HG02943 (cell line): ENCODE data around the gene MVB12A.

Experiments
- ATAC-seq: cut with Tn5 transposase; IDR thresholded peaks from one replicate; pipeline ENCODE4 v1.9.1; 2021; ENCODE audit warnings: mild to moderate bottlenecking, low read depth, moderate library complexity; ENCODE audit not compliant: unreplicated experiment

Gene MVB12A

DNA sequence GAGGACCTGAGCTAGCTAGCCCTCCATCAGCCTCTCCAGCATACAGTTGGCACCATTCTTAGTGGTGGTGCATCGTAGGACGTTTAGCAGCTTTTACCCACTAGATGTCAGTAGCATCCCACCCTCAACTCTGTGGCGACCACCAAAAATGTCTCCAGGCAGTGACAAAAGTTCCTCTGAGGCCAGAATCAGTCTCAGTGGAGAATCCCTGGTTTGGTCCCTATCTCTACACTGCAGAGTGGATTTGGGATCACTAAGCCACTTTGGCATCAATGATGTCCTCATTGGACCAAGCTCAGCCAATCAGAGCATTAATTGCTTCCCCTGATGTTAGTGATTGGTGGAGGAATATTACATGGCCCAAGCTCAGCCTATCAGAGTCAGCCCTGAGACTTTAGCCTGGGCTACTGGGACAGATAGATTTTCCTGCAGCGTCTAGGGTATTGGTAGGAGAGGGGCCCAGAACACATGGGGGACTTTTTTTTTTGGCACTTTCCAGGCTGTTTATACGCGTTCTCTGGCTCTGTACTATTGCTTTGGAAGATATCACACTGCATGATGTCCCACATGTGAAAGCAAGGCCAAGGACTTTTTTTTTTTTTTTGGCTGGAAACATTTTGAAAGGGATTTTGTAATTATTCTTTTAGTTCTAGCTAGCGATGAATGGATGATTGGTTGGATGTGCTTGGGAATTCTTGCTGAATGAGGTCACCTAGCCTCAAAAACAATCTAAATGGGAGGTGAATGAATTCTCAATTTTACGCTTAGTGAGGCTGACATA is 21.6 kb downstream of the MVB12A start:
- ATAC-seq: no peak

DNA sequence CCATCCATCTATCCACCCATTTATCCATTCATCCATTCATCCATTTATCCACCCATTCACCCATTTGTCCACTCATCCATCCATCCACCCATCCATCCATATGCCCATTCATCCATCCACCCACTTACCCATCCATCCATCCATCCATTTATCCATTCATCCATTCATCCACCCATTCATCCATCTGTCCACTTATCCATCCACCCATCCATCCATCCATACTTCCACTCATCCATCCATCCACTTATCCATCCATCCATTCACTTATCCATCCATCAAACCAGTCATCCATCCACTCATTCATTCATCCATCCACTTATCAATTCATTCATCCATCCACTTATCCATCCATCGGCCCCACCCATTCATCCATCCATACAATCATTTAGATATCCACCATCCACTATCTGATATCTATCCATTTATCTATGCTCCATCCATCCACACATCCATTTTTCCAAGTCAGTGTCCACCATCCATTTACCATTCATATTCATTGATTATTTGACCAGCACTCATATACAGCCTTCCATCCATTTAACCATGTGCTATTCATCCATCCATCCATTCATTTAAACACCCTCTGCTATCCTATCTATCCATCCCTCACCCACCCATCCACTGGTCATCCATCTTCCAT is 25.8 kb downstream of the MVB12A start:
- no peak for ATAC-seq

DNA sequence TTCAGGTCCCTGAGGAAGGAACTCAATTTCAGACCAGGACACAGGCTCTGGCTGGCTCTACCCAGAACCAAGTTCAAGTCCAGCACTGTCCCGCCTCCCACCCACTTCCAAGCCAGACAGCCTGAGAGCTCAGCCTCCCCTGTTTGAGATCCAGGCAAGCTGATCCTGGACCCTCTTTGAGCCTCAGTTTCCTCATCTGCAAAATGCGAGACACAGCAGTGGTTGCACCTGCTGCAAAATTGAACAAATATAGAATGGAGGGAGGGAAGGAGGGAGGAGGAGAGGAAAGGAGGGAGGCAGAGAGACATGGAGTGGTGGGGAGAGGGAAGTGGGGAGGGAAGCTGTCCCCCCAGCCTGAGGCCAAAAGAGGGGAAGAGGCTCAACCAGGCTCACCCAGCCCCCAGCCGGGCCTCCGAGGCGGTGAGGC is 27.9 kb downstream of the MVB12A start:
- no peak for ATAC-seq

DNA sequence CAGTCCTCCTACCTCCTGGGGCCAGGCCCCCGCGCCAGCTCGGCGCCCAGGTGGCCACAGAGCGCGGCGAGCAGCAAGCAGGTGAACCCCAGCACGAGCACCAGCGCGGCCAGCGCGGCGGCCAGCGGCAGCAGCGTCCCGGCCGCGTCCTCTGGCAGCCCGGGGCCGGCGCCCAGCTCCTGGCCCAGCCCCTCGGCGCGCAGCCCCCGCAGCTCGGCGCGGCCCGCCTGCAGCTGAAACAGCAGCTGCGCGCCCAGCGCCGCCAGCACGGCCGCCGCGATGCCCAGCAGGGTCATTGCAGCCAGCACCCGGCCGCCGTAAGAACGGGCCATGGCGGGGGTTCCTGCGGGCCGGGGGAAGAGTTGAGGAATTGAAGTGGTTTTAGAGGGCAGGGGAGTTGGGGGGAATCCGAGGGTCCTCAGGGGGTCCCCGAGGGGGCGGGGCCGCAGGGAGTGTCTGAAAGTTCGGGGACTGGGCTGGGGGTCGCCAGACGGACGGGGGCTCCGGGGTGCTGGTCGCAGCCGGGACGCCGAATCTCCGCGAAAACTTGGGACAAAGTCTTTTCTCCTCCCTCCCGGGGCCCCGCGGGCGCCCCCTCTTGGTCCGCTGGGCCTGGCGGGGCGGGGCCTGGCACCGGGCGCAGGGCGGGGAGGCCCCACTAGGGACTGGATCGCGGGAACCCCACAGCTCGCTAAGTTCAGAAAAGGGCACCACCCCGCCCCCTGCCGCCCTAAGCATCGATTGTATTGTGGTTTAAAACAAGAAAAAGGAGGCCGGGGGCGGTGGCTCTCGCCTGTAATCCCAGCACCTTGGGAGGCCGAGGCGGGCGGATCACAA is 28.5 kb downstream of the MVB12A start, which contains the start of gene TMEM221:
TMEM221 (minus strand) TSS at position 538 of the 837 bp plus-strand sequence; CDS start at position 332, 206 bp downstream.
- no peak for ATAC-seq

GRCh38 chr19:17450264-17451075 is 30.6 kb downstream of the MVB12A start:
- ATAC-seq: no peak

GRCh38 chr19:17451820-17452219 is 32.0 kb downstream of the MVB12A start:
- ATAC-seq: no peak

- no peak for ATAC-seq
Observed at GRCh38 chr19:17454576-17455071, 34.8 kb downstream of the MVB12A start.

DNA sequence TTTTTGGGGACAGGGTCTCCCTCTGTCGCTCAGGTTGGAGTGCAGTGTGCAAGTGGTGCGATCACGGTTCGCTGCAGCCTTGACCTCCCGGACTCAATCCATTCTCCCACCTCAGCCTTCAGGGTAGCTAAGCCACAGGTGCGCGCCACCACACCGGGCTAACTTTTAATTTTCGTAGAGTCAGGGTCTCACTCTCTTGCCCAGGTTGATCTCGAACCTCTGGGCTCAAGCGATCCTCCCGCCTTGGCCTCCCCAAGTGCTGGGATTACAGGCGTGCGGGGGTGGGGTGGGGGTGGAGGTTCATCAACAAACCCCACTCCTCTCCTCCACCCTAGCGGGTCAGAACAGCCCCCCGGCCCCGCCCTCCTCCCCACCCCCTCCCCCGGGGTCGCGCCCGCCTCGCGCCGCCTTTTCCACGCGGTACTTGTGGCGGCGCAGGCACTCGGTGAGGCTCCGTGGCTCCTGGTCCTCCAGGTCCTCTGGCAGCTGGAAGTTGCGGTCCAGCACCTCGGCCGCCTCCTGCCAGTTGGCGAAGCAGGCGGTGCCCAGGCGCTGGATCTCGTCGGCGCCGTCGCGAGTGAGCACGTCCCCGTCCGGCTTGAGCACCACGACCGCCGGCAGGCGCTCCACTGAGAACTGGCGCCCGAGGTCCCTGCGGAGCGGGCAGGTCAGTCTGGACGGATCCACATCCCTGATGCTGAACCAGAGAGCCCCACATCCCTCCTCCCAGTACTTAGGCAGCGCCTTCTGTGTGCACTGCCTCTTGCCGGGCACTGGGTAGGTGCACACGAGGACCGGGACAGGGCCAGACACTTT is 35.7 kb downstream of the MVB12A start:
- ATAC-seq: no peak

DNA sequence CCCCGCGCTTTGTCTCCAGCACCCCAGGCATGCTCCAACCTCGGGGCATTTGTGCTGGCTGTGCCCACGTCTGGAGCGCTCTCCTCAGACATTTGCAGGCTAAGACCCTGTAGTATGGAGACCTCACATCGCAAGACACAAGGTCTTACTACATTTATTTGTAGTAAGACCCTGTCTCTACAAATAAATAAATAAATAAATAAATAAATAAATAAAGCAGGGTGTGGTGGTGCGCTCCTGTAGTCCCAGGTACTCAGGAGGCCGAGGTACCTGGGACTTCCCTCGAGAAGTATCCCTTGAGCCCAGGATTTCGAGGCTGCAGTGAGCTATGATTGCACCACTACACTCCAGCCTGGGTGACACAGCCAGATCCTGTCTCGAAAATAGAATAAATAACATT is 36.3 kb downstream of the MVB12A start:
- ATAC-seq: no peak

- no peak for ATAC-seq
Observed at GRCh38 chr19:17457616-17458015, 37.8 kb downstream of the MVB12A start.

- ATAC-seq: no peak
Observed at GRCh38 chr19:17458970-17459369, 39.1 kb downstream of the MVB12A start.

DNA sequence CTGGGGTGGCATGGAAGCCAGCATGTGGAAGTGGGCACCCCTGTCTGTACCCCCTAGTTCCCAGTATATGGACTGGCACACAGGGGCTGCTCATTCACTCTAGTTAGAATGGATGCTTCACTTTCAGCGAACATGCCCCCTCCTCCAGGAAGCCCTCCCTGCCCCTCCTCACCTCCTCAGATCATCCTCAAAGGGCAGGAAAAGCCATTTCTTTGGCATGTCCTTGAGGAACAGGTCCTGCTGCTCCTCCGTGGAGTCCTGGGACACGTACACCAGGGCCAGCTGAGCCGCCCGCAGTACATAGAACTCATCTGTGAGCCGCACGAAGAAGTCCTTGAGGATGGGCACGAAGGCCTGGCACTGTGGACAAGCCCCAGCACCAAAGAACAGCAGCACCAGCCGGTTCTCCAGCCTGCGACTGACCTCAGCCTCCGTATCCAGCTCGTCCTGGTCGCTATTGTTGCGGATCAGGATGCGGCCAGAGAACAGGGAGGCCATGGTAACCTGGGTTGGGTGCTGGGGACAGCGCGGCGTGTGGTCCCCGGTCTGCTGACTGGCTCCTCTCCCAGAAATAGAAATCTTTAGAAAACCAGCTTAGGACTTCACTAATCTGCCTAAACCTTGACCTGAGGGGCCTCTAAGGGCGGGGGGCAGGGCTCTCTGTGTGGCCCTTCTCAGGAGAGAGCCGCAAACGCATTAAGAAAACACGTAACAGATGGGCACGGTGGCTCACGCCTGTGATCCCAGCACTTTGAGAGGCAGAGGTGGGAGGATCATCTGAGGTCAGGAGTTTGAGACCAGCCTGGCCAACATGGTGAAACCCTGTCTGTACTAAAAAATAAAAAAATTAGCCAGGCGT is 40.8 kb downstream of the MVB12A start, which contains the start of gene NXNL1:
NXNL1 (minus strand) TSS at position 555 of the 859 bp plus-strand sequence; CDS start at position 498, 57 bp downstream.
- no peak for ATAC-seq

DNA sequence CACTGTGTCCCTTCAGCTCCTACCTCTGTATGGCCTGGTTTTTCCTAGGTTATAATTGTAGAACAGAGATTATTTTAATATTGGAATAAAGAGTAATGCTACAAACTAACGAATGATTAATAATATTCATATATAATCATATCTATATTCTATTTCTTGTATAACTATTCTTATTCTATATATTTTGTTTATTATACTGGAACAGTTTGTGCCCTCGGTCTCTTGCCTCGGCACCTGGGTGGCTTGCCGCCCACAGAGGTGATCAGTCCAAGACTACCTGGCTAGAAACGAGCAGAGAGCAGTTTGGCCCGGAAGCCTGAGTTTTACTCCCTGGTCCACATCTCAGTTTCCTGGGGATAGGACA is 46.6 kb downstream of the MVB12A start:
- no peak for ATAC-seq

DNA sequence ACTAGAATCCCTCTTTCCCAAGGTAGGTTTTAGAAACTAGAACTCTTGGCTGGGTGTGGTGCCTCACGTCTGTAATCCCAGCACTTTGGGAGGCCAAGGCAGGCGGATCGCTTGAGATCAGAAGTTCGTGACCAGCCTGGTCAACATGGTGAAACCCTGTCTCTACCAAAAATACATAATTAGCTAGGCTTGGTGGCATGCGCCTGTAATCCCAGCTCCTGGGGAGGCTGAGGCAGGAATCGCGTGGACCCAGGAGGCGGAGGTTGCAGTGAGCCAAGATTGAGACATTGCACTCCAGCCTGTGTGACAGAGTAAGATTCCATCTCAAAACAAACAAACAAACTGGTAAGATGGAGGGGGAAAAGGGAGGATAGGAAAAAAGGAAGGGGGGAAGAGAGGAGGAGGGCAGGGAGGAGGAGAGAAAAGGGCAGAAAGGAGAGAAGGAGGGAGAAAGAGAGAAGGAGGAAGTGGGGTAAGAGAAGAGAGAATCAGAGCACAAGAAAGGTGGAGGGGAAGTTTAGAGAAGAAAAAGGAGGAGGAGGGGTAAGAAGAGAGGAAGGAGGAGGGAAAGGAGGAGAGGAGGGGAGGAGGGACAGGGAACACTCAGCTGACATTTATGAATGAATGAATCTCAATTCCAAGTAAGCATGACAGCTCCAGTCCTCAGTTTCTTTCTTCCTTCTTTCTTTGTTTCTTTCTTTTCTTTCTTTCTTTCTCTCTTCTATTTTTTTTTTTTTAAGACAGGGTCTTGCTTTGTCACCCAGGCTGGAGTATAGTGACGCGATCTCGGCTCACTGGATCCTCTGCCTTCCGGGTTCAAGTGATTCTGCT is 47.8 kb downstream of the MVB12A start:
- ATAC-seq: no peak

GRCh38 chr19:17468302-17469091 is 48.6 kb downstream of the MVB12A start:
- ATAC-seq: no peak

DNA sequence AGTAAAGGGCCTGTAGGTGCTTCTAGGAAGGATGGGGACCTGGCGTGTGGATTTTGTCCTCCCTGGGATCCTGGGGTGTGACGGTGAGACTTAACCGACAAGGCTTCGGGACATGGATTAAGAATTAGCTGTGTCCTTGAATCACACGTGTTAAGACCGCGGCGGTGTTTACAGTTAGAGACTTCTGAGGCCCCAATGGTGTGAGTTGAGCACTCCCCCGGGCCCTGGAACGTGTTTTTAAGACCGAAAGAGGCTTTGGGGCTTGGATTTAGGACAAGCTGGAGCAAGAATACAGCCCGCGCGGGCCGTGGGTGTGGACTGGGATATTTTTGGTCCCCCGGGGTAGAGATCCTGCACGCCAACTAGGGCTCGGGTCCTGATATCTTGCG is 49.2 kb downstream of the MVB12A start:
- ATAC-seq: no peak
